Neural cell (in vitro differentiated cells): ENCODE measurements around the gene CDRT15. TPM values are rescaled to one million over a fixed set of nuclear protein-coding genes. Genes with fewer than 3 reads are reported as not detected.

Source experiments
- H2AFZ ChIP-seq: fragments of 200-600, 300-800 bp; sonication (generic), shearing (Covaris generic); 2 replicates; pipeline ENCODE4 v1.6.0; 2014; ENCODE audit warnings: low read depth, mild to moderate bottlenecking, antibody characterized with exemption, low read length, moderate library complexity
- H3F3A ChIP-seq: fragments of 200-600 bp; shearing (Covaris generic); 2 replicates; pipeline ENCODE4 v1.6.1; 2016; ENCODE audit warnings: mild to moderate bottlenecking, moderate library complexity, mixed read lengths, antibody characterized with exemption, low read length; ENCODE audit not compliant: insufficient read depth, poor library complexity, severe bottlenecking
- H3K27ac ChIP-seq: fragments of 200-600, 300-800 bp; sonication (generic), shearing (Covaris generic); 2 replicates; pipeline ENCODE4 v1.5.1; 2014; ENCODE audit warnings: mild to moderate bottlenecking, low read length, moderate library complexity
- H3K27me3 ChIP-seq: fragments of 300-800, 200-600 bp; sonication (generic), shearing (Covaris generic); 2 replicates; pipeline ENCODE4 v1.6.0; 2014; ENCODE audit warnings: mild to moderate bottlenecking, low read depth, low read length, moderate library complexity; ENCODE audit not compliant: insufficient read depth
- H3K36me3 ChIP-seq: fragments of 300-800, 200-600 bp; sonication (generic), shearing (Covaris generic); 2 replicates; pipeline ENCODE4 v1.5.1; 2014; ENCODE audit warnings: mild to moderate bottlenecking, antibody characterized with exemption, low read length, moderate library complexity; ENCODE audit not compliant: insufficient read depth
- H3K4me2 ChIP-seq: fragments of 300-800, 200-600 bp; sonication (generic), shearing (Covaris generic); 2 replicates; pipeline ENCODE4 v1.6.0; 2014; ENCODE audit warnings: mild to moderate bottlenecking, low read length
- H3K4me3 ChIP-seq: fragments of 300-800, 200-600 bp; sonication (generic), shearing (Covaris generic); 2 replicates; pipeline ENCODE4 v1.5.1; 2014; ENCODE audit warnings: mild to moderate bottlenecking, low read length, moderate library complexity
- H3K79me2 ChIP-seq: fragments of 200-600 bp; shearing (Covaris generic); replicated peaks from 2 replicates; pipeline ENCODE4 v1.6.0; 2014; ENCODE audit warnings: mild to moderate bottlenecking, low read length, moderate library complexity; ENCODE audit not compliant: insufficient read depth
- H3K9ac ChIP-seq: fragments of 300-800, 200-600 bp; sonication (generic), shearing (Covaris generic); 2 replicates; pipeline ENCODE4 v1.6.1; 2016; ENCODE audit warnings: mild to moderate bottlenecking, low read length, mixed read lengths
- H3K9me2 ChIP-seq: fragments of 200-600 bp; shearing (Covaris generic); 2 replicates; pipeline ENCODE4 v1.6.1; 2016; ENCODE audit warnings: mild to moderate bottlenecking, low read length, mixed read lengths; ENCODE audit not compliant: insufficient read depth
- H3K9me3 ChIP-seq: fragments of 200-600, 300-800 bp; sonication (generic), shearing (Covaris generic); 2 replicates; pipeline ENCODE4 v1.6.1; 2016; ENCODE audit warnings: mild to moderate bottlenecking, mixed run types, low read length, moderate library complexity, mixed read lengths
- H4K20me1 ChIP-seq: fragments of 200-600 bp; shearing (Covaris generic); 2 replicates; pipeline ENCODE4 v1.6.1; 2016; ENCODE audit warnings: mild to moderate bottlenecking, mixed run types; ENCODE audit not compliant: insufficient read depth
- CTCF ChIP-seq: fragments of 450-650 bp; IDR thresholded peaks from 2 replicates; pipeline ENCODE4 v1.5.1; 2014; ENCODE audit warnings: antibody characterized with exemption, mild to moderate bottlenecking, moderate library complexity; ENCODE audit not compliant: poor library complexity, severe bottlenecking
- EP300 ChIP-seq: fragments of 450-650 bp; conservative IDR thresholded peaks from 2 replicates; pipeline ENCODE4 v1.6.1; 2014; ENCODE audit warnings: antibody characterized with exemption, mild to moderate bottlenecking, moderate library complexity; ENCODE audit not compliant: poor library complexity, severe bottlenecking
- EZH2 ChIP-seq: fragments of 200-600, 300-800 bp; shearing (Covaris generic), sonication (generic); IDR thresholded peaks from 2 replicates; pipeline ENCODE4 v1.6.1; 2014; ENCODE audit warnings: antibody characterized with exemption, low read length, borderline replicate concordance, mild to moderate bottlenecking; ENCODE audit not compliant: insufficient read depth, poor library complexity, severe bottlenecking
- MXI1 ChIP-seq: fragments of 450-650 bp; conservative IDR thresholded peaks from 2 replicates; pipeline ENCODE4 v1.6.1; 2014; ENCODE audit warnings: antibody characterized with exemption, mild to moderate bottlenecking; ENCODE audit not compliant: poor library complexity, severe bottlenecking
- POLR2AphosphoS5 ChIP-seq: IDR thresholded peaks from 2 replicates; pipeline ENCODE4 v1.6.1; 2012
- RAD21 ChIP-seq: fragments of 450-650 bp; conservative IDR thresholded peaks from 2 replicates; pipeline ENCODE4 v1.6.1; 2014; ENCODE audit warnings: antibody characterized with exemption, mild to moderate bottlenecking, moderate library complexity
- SMC3 ChIP-seq: fragments of 450-650 bp; conservative IDR thresholded peaks from 2 replicates; pipeline ENCODE4 v1.6.1; 2014; ENCODE audit warnings: antibody characterized with exemption, mild to moderate bottlenecking, moderate library complexity; ENCODE audit not compliant: poor library complexity
- TAF1 ChIP-seq: IDR thresholded peaks from 2 replicates; pipeline ENCODE4 v1.6.1; 2012; ENCODE audit warnings: low read depth
- polyA plus RNA-seq: library from polyadenylated mRNA; depleted of rRNA; stranded (reverse); fragments of >200 nt; gene quantifications from 2 replicates; pipeline ENCODE4 v1.2.3, GENCODE V29; 2014
- TF ChIP-seq, protein P1 (sequence below): IDR thresholded peaks from 2 replicates; pipeline ENCODE4 v1.6.1; 2012; ENCODE audit warnings: borderline replicate concordance

The CDRT15 gene
- polyA plus RNA-seq, 1 donor from 2014 or later = not detected

GRCh38 chr17:14227052-14227451 is 9.6 kb downstream of the CDRT15 start:
- Histone ChIP-seq H3K27ac (no peak overlapping the region), H3K27me3 (no peaks in the 10 kb centered on the region), H3K4me2 (no peak overlapping the region), H3K36me3 (no peaks in the 10 kb centered on the region), H3K9me3 (no peaks in the 10 kb centered on the region), H3K9me2 (no peaks in the 10 kb centered on the region), H2AFZ (no peak overlapping the region), H3K79me2 (no peaks in the 10 kb centered on the region), H3K9ac (no peak overlapping the region), H4K20me1 (no peaks in the 10 kb centered on the region), H3K4me3 (no peak overlapping the region), H3F3A (no peaks in the 10 kb centered on the region)
- TF ChIP-seq TAF1 (no peak), SMC3 (no peak), EP300 (no peak), RAD21 (no peak), POLR2AphosphoS5 (no peak), MXI1 (no peak), EZH2 (no peak), CTCF (no peak)
- TF ChIP-seq, protein P1, sequence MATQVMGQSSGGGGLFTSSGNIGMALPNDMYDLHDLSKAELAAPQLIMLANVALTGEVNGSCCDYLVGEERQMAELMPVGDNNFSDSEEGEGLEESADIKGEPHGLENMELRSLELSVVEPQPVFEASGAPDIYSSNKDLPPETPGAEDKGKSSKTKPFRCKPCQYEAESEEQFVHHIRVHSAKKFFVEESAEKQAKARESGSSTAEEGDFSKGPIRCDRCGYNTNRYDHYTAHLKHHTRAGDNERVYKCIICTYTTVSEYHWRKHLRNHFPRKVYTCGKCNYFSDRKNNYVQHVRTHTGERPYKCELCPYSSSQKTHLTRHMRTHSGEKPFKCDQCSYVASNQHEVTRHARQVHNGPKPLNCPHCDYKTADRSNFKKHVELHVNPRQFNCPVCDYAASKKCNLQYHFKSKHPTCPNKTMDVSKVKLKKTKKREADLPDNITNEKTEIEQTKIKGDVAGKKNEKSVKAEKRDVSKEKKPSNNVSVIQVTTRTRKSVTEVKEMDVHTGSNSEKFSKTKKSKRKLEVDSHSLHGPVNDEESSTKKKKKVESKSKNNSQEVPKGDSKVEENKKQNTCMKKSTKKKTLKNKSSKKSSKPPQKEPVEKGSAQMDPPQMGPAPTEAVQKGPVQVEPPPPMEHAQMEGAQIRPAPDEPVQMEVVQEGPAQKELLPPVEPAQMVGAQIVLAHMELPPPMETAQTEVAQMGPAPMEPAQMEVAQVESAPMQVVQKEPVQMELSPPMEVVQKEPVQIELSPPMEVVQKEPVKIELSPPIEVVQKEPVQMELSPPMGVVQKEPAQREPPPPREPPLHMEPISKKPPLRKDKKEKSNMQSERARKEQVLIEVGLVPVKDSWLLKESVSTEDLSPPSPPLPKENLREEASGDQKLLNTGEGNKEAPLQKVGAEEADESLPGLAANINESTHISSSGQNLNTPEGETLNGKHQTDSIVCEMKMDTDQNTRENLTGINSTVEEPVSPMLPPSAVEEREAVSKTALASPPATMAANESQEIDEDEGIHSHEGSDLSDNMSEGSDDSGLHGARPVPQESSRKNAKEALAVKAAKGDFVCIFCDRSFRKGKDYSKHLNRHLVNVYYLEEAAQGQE = no peak

- Histone ChIP-seq H3K4me2 (no peak overlapping the region), H3K79me2 (no peaks in the 10 kb centered on the region), H4K20me1 (no peaks in the 10 kb centered on the region), H3F3A (no peaks in the 10 kb centered on the region), H2AFZ (no peak overlapping the region), H3K27me3 (no peaks in the 10 kb centered on the region), H3K9ac (no peak overlapping the region), H3K4me3 (no peak overlapping the region), H3K27ac (no peak overlapping the region), H3K36me3 (no peaks in the 10 kb centered on the region), H3K9me2 (no peaks in the 10 kb centered on the region), H3K9me3 (no peaks in the 10 kb centered on the region)
- no peak for TF ChIP-seq TAF1
- TF ChIP-seq EP300 = no peak
- no peak for TF ChIP-seq RAD21
- no peak for TF ChIP-seq MXI1
- TF ChIP-seq EZH2 = no peak
- TF ChIP-seq, protein P1 = no peak
- TF ChIP-seq SMC3 = no peak
- TF ChIP-seq POLR2AphosphoS5 = no peak
- no peak for TF ChIP-seq CTCF
Observed at GRCh38 chr17:14225254-14225980, 11.2 kb downstream of the CDRT15 start.
